Activated T-cell treated with anti-CD3 and anti-CD28 coated beads, Interleukin-2, amount 50 U/mL, for 72 hours (primary cell): ENCODE measurements around the gene NTNG2. TPM values are rescaled to one million over a fixed set of nuclear protein-coding genes. Genes with fewer than 3 reads are reported as not detected.
"Not testable (repeated sequence)": the region's sequence is repeated elsewhere in the genome, so short reads cannot be mapped to it uniquely, and the experiment has no call there.

ENCODE experiments used
- ATAC-seq, 2 donors: fragments of 150-1000 bp; cut with Tn5 transposase; replicated peaks in 1 of 2; 2 replicates each; pipeline ENCODE4 v1.10.0; 2021; ENCODE audit warnings: moderate library complexity in 2 of 2, mild to moderate bottlenecking in 1 of 2
- DNase-seq, 2 donors: peaks; one replicate each; pipeline ENCODE4 v3.0.0; 2021 to 2022; ENCODE audit warnings: mixed read lengths in 1 of 2
- H3K27ac Mint-ChIP-seq: one replicate; pipeline ENCODE4 v1.8.0; 2022; ENCODE audit warnings: mild to moderate bottlenecking, moderate library complexity, mixed read lengths
- H3K27me3 Mint-ChIP-seq: one replicate; pipeline ENCODE4 v1.8.0; 2022; ENCODE audit warnings: low read depth, mixed read lengths
- H3K36me3 Mint-ChIP-seq, 2 donors: one replicate each; pipeline ENCODE4 v1.8.0; 2022; ENCODE audit warnings: mixed read lengths in 2 of 2, mild to moderate bottlenecking in 1 of 2; ENCODE audit not compliant: insufficient read depth in 2 of 2
- H3K4me1 Mint-ChIP-seq: one replicate; pipeline ENCODE4 v1.8.0; 2022; ENCODE audit warnings: low read depth, mixed read lengths
- H3K4me3 Mint-ChIP-seq, 2 donors: one replicate each; pipeline ENCODE4 v1.8.0; 2022; ENCODE audit warnings: mild to moderate bottlenecking in 2 of 2, mixed read lengths in 2 of 2, moderate library complexity in 2 of 2
- H3K9me3 Mint-ChIP-seq, 2 donors: one replicate each; pipeline ENCODE4 v1.8.0; 2022; ENCODE audit warnings: mixed read lengths in 2 of 2
- total RNA-seq, 2 donors: library from RNA; stranded (reverse); gene quantifications; one replicate each; pipeline ENCODE4 v1.2.3, GENCODE V29; 2022

The NTNG2 gene
- total RNA-seq, 2 donors from 2014 or later: 3.2 to 5.4 TPM

- Mint-ChIP-seq H3K27me3 (no peaks in the 10 kb centered on the region), H3K36me3 (no peaks in the 10 kb centered on the region), H3K4me3 (no peak overlapping the region), H3K9me3 (no peaks in the 10 kb centered on the region), H3K27ac (no peak overlapping the region), H3K4me1 (no peaks in the 10 kb centered on the region)
- ATAC-seq: no peak
- no peak for DNase-seq
Observed at GRCh38 chr9:132249690-132250089, 87.8 kb downstream of the NTNG2 start.

GRCh38 chr9:132250324-132251262 lies 88.7 kb downstream of the NTNG2 start:
- no peak for DNase-seq
- ATAC-seq: no peak
- H3K27ac Mint-ChIP-seq: no peak overlapping the region
- no peaks in the 10 kb centered on the region for H3K36me3 Mint-ChIP-seq
- H3K4me3 Mint-ChIP-seq: no peak overlapping the region
- no peaks in the 10 kb centered on the region for H3K4me1 Mint-ChIP-seq
- no peaks in the 10 kb centered on the region for H3K27me3 Mint-ChIP-seq
- no peaks in the 10 kb centered on the region for H3K9me3 Mint-ChIP-seq

GRCh38 chr9:132260846-132261245 lies 99.0 kb downstream of the NTNG2 start:
- no peaks in the 10 kb centered on the region for H3K9me3 Mint-ChIP-seq
- H3K36me3 Mint-ChIP-seq: peaks cover under 1 to 17% of the 10 kb centered on the region in 2 donors
- no peak overlapping the region for H3K27ac Mint-ChIP-seq
- H3K27me3 Mint-ChIP-seq: no peaks in the 10 kb centered on the region
- no peak for DNase-seq
- no peak overlapping the region for H3K4me3 Mint-ChIP-seq
- H3K4me1 Mint-ChIP-seq: peaks cover 11% of the 10 kb centered on the region
- ATAC-seq: no peak

GRCh38 chr9:132266017-132266416 lies 104.2 kb downstream of the NTNG2 start:
- no peaks in the 10 kb centered on the region for H3K9me3 Mint-ChIP-seq
- DNase-seq (no peak), ATAC-seq (no peak)
- peaks cover 15% of the 10 kb centered on the region for H3K4me1 Mint-ChIP-seq
- peak overlapping the region; percentile 81 for H3K27ac Mint-ChIP-seq
- H3K27me3 Mint-ChIP-seq: no peaks in the 10 kb centered on the region
- H3K4me3 Mint-ChIP-seq: no peak overlapping the region
- peaks cover 8 to 46% of the 10 kb centered on the region in 2 donors for H3K36me3 Mint-ChIP-seq

DNA sequence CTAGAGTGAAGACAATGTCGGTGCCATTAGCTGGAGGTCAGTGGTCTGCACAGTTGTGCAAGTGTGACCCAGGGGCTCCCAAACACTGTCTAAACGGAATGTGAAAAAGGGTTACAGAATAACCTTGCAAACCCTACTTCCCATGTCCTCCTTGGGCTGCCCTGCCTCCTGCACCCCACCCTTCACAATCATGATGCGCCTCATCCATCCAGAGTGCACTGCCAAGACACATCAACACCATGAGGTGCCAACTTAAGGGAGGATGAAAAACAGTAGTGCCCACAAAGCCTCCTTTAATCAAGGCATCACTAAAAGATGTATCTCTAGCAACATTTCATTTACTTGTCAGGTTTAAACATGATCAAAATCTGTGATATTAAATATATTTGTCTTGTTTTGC lies 105.8 kb downstream of the NTNG2 start:
- peaks cover 10 to 56% of the 10 kb centered on the region in 2 donors for H3K36me3 Mint-ChIP-seq
- ATAC-seq (no peak), DNase-seq (no peak)
- peaks cover 15% of the 10 kb centered on the region for H3K4me1 Mint-ChIP-seq
- no peak overlapping the region for H3K4me3 Mint-ChIP-seq
- H3K27ac Mint-ChIP-seq: peak overlapping the region; percentile 90
- no peaks in the 10 kb centered on the region for H3K27me3 Mint-ChIP-seq
- no peaks in the 10 kb centered on the region for H3K9me3 Mint-ChIP-seq

DNA sequence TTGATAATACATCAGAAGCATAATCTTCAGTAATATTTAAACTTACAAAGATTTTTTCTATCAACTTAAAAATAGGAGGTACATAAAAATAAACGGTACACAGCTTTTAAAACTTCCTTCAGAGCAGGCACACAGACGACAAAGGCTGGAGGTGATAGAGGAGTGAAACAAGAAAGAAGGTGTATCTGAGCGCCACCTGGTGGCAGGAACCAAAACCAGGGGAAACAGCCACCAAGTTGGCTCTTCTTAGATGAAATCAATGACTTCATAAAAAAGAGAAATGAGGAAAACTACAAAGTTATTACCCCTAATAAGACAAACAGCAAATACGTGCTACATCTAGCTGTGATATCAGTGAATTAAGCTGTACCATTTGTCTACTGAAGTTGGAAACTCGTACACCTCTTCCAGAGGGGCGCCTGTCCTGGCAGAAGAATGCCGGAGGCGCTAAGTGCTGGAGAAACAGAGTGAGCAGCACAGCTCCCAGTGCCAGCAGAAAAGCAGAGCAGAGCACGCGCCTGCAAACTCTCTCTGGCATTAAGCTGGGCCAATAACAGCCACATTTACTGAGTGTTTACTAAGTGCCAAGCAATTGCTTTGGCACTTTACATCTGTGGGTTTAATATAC lies 107.0 kb downstream of the NTNG2 start:
- Mint-ChIP-seq H3K4me1 (peaks cover 15% of the 10 kb centered on the region), H3K4me3 (no peak overlapping the region), H3K27ac (peak overlapping the region; percentile 81), H3K36me3 (peaks cover 10 to 50% of the 10 kb centered on the region in 2 donors), H3K9me3 (no peaks in the 10 kb centered on the region), H3K27me3 (no peaks in the 10 kb centered on the region)
- ATAC-seq: peak; percentile 38 to 53
- DNase-seq: peak; percentile 66 to 70

GRCh38 chr9:132269704-132270516 lies 108.1 kb downstream of the NTNG2 start:
- H3K27me3 Mint-ChIP-seq, H3K4me3 Mint-ChIP-seq, H3K9me3 Mint-ChIP-seq: not testable (repeated sequence)
- DNase-seq (peak; percentile 52 to 71), ATAC-seq (peak; percentile 91)
- H3K4me1 Mint-ChIP-seq: peaks cover 15% of the 10 kb centered on the region
- peak overlapping the region; percentile 86 for H3K27ac Mint-ChIP-seq
- peaks cover 10 to 53% of the 10 kb centered on the region in 2 donors for H3K36me3 Mint-ChIP-seq

DNA sequence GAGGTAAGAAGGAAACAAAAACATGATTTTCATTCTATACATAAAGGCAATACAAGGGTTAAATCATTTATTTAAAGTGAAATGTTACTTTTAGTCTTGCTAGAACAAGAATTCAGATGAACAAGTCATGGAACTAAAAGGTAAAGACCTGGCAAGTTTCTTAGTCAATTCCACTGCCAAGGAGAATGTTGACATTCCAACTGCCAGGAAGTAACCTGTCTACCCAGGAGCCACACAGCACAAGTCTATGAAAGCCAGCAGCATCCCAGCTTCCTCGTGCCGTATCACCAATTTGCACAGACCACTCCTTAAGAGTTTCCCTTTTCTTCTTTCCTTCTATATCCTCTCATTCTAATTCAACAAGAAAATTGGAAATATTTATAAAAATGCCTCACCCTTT lies 113.0 kb downstream of the NTNG2 start:
- H3K27me3 Mint-ChIP-seq: no peaks in the 10 kb centered on the region
- peaks cover 6% of the 10 kb centered on the region for H3K4me1 Mint-ChIP-seq
- no peak overlapping the region for H3K4me3 Mint-ChIP-seq
- DNase-seq: no peak
- ATAC-seq: no peak
- peak overlapping the region; percentile 63 for H3K27ac Mint-ChIP-seq
- peaks cover 10 to 59% of the 10 kb centered on the region in 2 donors for H3K36me3 Mint-ChIP-seq
- H3K9me3 Mint-ChIP-seq: no peaks in the 10 kb centered on the region

DNA sequence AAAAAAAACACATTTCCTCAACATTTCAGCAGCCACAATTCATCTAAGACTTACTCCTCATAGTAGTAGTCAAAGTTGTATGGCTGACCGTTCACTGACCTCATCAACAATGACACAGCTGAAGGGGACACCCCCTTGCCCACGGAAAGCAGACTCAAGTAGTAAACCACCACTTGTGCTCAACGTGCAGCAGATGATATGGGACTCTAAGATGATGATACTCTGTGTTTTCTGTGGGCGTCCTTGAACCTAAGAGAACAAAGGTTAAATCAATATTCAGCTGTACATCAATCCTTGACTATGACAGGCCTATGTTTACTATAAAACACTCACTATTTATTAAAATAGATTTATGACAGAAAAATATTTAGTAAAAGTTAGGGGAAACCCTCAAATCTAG lies 121.3 kb downstream of the NTNG2 start:
- peak; percentile 76 to 95 for ATAC-seq
- no peak overlapping the region for H3K4me3 Mint-ChIP-seq
- peak overlapping the region; percentile 78 for H3K27ac Mint-ChIP-seq
- H3K36me3 Mint-ChIP-seq: peaks cover 12 to 40% of the 10 kb centered on the region in 2 donors
- no peaks in the 10 kb centered on the region for H3K9me3 Mint-ChIP-seq
- DNase-seq: peak; percentile 26 to 28
- H3K27me3 Mint-ChIP-seq: no peaks in the 10 kb centered on the region
- peaks cover 11% of the 10 kb centered on the region for H3K4me1 Mint-ChIP-seq

GRCh38 chr9:132283863-132284262 lies 122.0 kb downstream of the NTNG2 start:
- ATAC-seq: peak in 1 of 2 donors; percentile 43
- Mint-ChIP-seq H3K4me1 (peaks cover 16% of the 10 kb centered on the region), H3K27ac (no peak overlapping the region), H3K9me3 (no peaks in the 10 kb centered on the region), H3K36me3 (peaks cover 12 to 38% of the 10 kb centered on the region in 2 donors), H3K4me3 (no peak overlapping the region), H3K27me3 (no peaks in the 10 kb centered on the region)
- DNase-seq: no peak

DNA sequence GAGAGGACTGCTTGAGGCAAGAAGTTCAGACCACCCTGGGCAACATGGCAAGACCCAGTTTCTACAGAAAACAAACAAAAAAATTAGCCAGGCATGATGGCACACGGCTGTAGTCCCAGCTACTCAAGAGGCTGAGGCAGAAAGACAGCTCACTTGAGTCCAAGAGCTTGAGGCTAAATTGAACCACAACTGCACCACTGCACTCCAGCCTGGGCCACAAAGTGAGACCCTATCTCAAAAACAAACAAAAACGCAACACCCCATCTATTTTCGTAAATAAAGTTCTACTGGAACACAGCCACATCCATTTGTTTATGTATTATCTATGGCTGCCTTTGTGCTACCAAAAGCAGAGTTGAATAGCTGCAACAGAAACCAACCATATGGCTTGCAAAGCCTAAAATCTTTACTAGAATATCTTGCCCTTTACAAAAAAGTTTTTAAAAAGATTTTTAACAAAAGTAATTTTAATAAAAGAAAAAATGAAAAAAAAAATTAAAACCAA lies 125.5 kb downstream of the NTNG2 start:
- Mint-ChIP-seq H3K4me3 (no peak overlapping the region), H3K9me3 (no peaks in the 10 kb centered on the region), H3K4me1 (peaks cover 16% of the 10 kb centered on the region), H3K36me3 (peaks cover 10 to 20% of the 10 kb centered on the region in 2 donors), H3K27ac (no peak overlapping the region), H3K27me3 (no peaks in the 10 kb centered on the region)
- DNase-seq: no peak
- no peak for ATAC-seq

DNA sequence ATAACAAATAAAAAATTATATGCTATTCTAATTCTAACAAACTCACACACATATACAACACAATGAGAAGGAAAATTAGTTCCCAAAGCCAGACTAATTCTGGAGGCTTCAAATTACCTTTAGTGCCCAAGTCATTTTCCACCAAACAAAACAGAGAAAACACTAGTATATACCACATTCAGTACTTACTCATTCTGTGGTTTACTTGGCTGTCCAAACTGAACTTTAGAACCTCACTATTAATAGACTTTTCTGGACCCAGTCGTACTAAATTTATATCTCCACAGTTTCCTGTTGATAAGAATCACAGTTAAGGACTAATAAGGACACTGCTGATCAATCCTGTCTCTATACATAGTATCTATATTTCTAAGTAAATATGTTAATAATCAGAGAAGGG lies 126.5 kb downstream of the NTNG2 start:
- ATAC-seq (no peak), DNase-seq (no peak)
- H3K4me3 Mint-ChIP-seq: no peak overlapping the region
- peaks cover 14% of the 10 kb centered on the region for H3K4me1 Mint-ChIP-seq
- H3K27ac Mint-ChIP-seq: no peak overlapping the region
- H3K27me3 Mint-ChIP-seq: no peaks in the 10 kb centered on the region
- peaks cover 7 to 12% of the 10 kb centered on the region in 2 donors for H3K36me3 Mint-ChIP-seq
- H3K9me3 Mint-ChIP-seq: no peaks in the 10 kb centered on the region
